ENCODE data around the gene NHLRC4. TPM values are rescaled to one million over a fixed set of nuclear protein-coding genes. Genes with fewer than 3 reads are reported as not detected.

The NHLRC4 gene
- total and polyA plus RNA-seq, 9 of the 15 experiments (the other 6 are each of a cell fraction or from before 2014, with no cell fraction given) = 0.24 to 3.7 (median 1.3) TPM; not detected in 2

DNA sequence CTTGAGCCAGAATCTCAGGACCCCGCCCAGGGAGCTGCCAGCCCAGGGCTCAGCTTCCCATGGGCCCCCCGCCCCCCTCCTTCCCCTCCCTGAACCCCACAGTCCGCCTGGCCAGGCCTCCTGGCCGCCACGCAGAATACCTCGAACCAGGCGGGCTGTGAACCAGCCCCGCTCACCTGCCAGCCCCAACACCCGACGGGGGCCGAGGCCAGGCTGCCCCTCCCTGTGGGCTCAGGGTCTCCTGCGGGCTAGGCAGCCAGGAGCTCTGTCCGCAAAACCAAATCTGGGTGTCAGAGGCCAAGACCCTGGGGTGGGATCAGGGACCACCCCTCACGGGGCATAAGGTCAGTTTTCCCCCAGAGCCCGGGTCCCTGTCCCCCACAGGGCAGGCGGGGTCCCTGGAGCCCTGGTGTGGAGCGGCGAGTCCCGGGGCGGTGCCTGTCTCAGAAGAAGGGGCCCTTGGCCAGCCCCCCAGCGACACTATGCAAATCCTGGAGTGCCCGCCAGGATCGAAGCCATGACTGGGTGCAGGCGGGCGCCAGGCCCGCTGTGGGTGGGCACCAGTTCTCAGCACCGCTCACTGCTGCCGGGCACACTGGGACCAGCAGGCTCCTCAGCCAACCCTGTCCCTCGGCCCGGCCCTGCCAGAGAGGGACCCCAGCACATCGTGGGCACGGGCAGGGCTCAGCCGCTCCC lies 13.1 kb upstream of the NHLRC4 start (continued):
- no peak for TF ChIP-seq STAG1 (CRISPR knock-in tag; IDR thresholded peaks at IDR 0.05; ENCODE audit: borderline replicate concordance)
- no peak for TF ChIP-seq MAZ (CRISPR knock-in tag; conservative IDR thresholded peaks at IDR 0.05 in 1 of 2, IDR thresholded peaks at IDR 0.05 in 1 of 2)

DNA sequence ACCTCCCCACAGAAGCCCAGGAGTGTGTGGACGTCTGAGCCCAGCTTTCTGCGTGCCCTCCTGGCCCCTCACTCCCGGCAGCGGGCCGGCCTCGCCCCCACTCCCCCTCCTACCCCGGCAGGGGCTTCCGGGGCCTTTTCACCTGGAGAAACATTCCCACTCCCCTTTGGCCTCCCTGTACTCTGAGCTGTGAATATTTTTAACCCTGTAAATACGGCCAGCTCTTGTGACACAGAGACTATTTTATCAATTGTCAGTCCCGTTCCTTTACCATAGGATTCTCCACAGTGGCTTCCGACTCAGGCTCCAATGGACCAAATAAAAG lies 12.5 kb upstream of the NHLRC4 start:
- ChIA-PET POLR2A (interaction anchor here (1.1 kb wide), 1 partner anchor 18 kb away, joined by 4 read pairs; no protein-coding TSS in a partner anchor), CTCF (ENCODE audit: low intra/inter-chr PET ratio) (no interaction called here)
- no peak overlapping the region for H3K4me3 ChIP-seq
- peaks cover 5% of the 10 kb centered on the region; the same call in 1 of the 3 replicates for H3K79me2 ChIP-seq (ENCODE audit: control insufficient read depth, insufficient read depth, low read length)
- H3K9me1 ChIP-seq (ENCODE audit: control insufficient read depth, insufficient read depth, low read length) = no peaks in the 10 kb centered on the region
- in situ Hi-C loops (cut with MboI) = no loop called here
- H3K27ac ChIP-seq (ENCODE audit: extremely low read depth, low read depth, low read length) = no peak overlapping the region
- peaks cover 0 to 59% of the 10 kb centered on the region in 2 experiments; a peak in 2 of 5 replicates for H3K4me1 ChIP-seq (replicated peaks in 1 of 2; ENCODE audit: control insufficient read depth in 2 of 2, insufficient read depth in 2 of 2, low read length in 2 of 2)
- DNase-seq (ENCODE audit: extremely low read depth in 1 of 4, low spot score in 3 of 4) = no peak
- H3K36me3 ChIP-seq (ENCODE audit: control insufficient read depth, insufficient read depth, low read length) = peaks cover 42% of the 10 kb centered on the region; the same call in 1 of the 3 replicates
- H3K4me2 ChIP-seq (ENCODE audit: insufficient read depth, low read length) = no peak overlapping the region
- H3K9me3 ChIP-seq (replicated peaks; ENCODE audit: control insufficient read depth, insufficient read depth, low read depth, low read length) = no peaks in the 10 kb centered on the region
- WGBS (ENCODE audit: insufficient coverage, low coverage, missing lambda C conversion rate) = 84% methylated on average over 11 of the region's 11 CpGs
- H3K27me3 ChIP-seq (ENCODE audit: control insufficient read depth in 2 of 2, insufficient read depth in 2 of 2, low read length in 2 of 2) = no peaks in the 10 kb centered on the region
- H4K20me1 ChIP-seq (replicated peaks; ENCODE audit: control insufficient read depth, insufficient read depth, low read length) = no peaks in the 10 kb centered on the region
- no peak for TF ChIP-seq FOXJ2 (tag; IDR thresholded peaks at IDR 0.05)
- TF ChIP-seq POLR2AphosphoS2 (IDR thresholded peaks at IDR 0.05; ENCODE audit: low read length) = no peak
- TF ChIP-seq ZNF184 (CRISPR knock-in tag; IDR thresholded peaks at IDR 0.05) = no peak
- no peak for TF ChIP-seq RFX5 (IDR thresholded peaks at IDR 0.05; ENCODE audit: low read depth, low read length)
- no peak for TF ChIP-seq FOXJ3 (CRISPR knock-in tag; IDR thresholded peaks at IDR 0.05)
- no peak for TF ChIP-seq ZNF134 (CRISPR knock-in tag; conservative IDR thresholded peaks at IDR 0.05)
- no peak for TF ChIP-seq TCFL5 (CRISPR knock-in tag; conservative IDR thresholded peaks at IDR 0.05)
- TF ChIP-seq ATF7 (IDR thresholded peaks at IDR 0.05) = no peak
- no peak for TF ChIP-seq ZNF239 (CRISPR knock-in tag; IDR thresholded peaks at IDR 0.05)
- TF ChIP-seq NFRKB (IDR thresholded peaks at IDR 0.05; ENCODE audit: low read depth) = no peak
- no peak for TF ChIP-seq MAFG (tag; conservative IDR thresholded peaks at IDR 0.05)
- TF ChIP-seq EGR1 (conservative IDR thresholded peaks at IDR 0.05) = no peak
- TF ChIP-seq ATF1 (CRISPR knock-in tag; IDR thresholded peaks at IDR 0.05) = no peak
- TF ChIP-seq ATF1 (tag; IDR thresholded peaks at IDR 0.05) = no peak
- BruUV-seq (replicated peaks) = no TSS peak
- H3K9ac ChIP-seq (ENCODE audit: insufficient read depth in 1 of 2, low read depth in 2 of 2, low read length in 2 of 2) = no peak overlapping the region
- FAIRE-seq = no peak
- intact Hi-C loops (cut with micrococcal nuclease) = no loop called here
- ATAC-seq = no peak
- no peak overlapping the region for H2AFZ ChIP-seq (ENCODE audit: low read depth, low read length)
